Heart left ventricle (tissue), 16 donors: ENCODE measurements around the gene P2RX2. TPM values are rescaled to one million over a fixed set of nuclear protein-coding genes. Genes with fewer than 3 reads are reported as not detected.
A peak's percentile ranks its signal among the peaks of the same experiment; 100 is the strongest.

ENCODE experiments used
- ATAC-seq, 4 donors: fragments of 200-7000 bp; cut with Tn5 transposase; one replicate each; pipeline ENCODE4 v1.9.1; 2020 to 2022; ENCODE audit warnings: moderate library complexity in 4 of 4, mild to moderate bottlenecking in 3 of 4, moderate number of reproducible peaks in 1 of 4
- DNase-seq, 5 donors: peaks; one replicate each; pipeline ENCODE4 v3.0.0-alpha.2; 2020
- H3K27ac ChIP-seq, 12 donors: fragments of 200-600 bp; sonication (generic) in 4 of 12; one replicate each; pipeline versions ENCODE4 v1.5.0 to v1.8.0; 2016 to 2022; ENCODE audit warnings: mild to moderate bottlenecking in 2 of 12
- H3K27me3 ChIP-seq, 9 donors: fragments of 200-600 bp; sonication (generic) in 2 of 9; one replicate each; pipeline versions ENCODE4 v1.5.1 to v1.8.0; 2016 to 2022; ENCODE audit warnings: mild to moderate bottlenecking in 3 of 9
- H3K36me3 ChIP-seq, 9 donors: fragments of 200-600 bp; sonication (generic) in 2 of 9; one replicate each; pipeline versions ENCODE4 v1.5.0 to v1.8.0; 2018 to 2022; ENCODE audit warnings: mild to moderate bottlenecking in 2 of 9
- H3K4me1 ChIP-seq, 12 donors: fragments of 200-600 bp; sonication (generic) in 4 of 12; one replicate each; pipeline versions ENCODE4 v1.5.0 to v1.8.0; 2016 to 2022; ENCODE audit warnings: mild to moderate bottlenecking in 3 of 12
- H3K4me3 ChIP-seq, 12 donors: fragments of 200-600 bp; sonication (generic) in 4 of 12; one replicate each; pipeline versions ENCODE4 v1.5.0 to v1.8.0; 2017 to 2022; ENCODE audit warnings: mild to moderate bottlenecking in 9 of 12, moderate library complexity in 4 of 12
- H3K9me3 ChIP-seq, 12 donors: fragments of 200-600 bp; sonication (generic) in 4 of 12; one replicate each; pipeline versions ENCODE4 v1.5.0 to v1.8.0; 2016 to 2022; ENCODE audit warnings: mild to moderate bottlenecking in 1 of 12
- CTCF ChIP-seq, 12 donors: fragments of 200-600 bp; sonication (generic) in 4 of 12; IDR thresholded peaks; one replicate each; pipeline versions ENCODE4 v1.5.0 to v1.8.0; 2018 to 2022; ENCODE audit warnings: antibody characterized with exemption in 12 of 12, mild to moderate bottlenecking in 5 of 12
- POLR2A ChIP-seq, 2 donors: fragments of 450-650 bp; IDR thresholded peaks; one replicate each; pipeline ENCODE4 v1.6.1; 2017; ENCODE audit warnings: antibody characterized with exemption in 2 of 2, mild to moderate bottlenecking in 2 of 2, moderate library complexity in 2 of 2
- WGBS, 4 donors: extraction: QIAGEN DNeasy Blood & Tissue Kit in 2 of 4; methylation state at CpG; one replicate each; pipeline versions ENCODE4 v1.1.5 to v1.1.7; 2013 to 2018; 5-methylcytosine and 5-hydroxymethylcytosine counted together
- intact Hi-C, 10 donors: fragments of 100-400 bp; cut with DNase I; formaldehyde crosslinking; loops; one replicate each; pipeline versions ENCODE4 v1.11.1 to v1.14.2; 2022
- polyA plus RNA-seq, 2 donors: library from polyadenylated mRNA; stranded (reverse); fragments of 200-250 nt; gene quantifications; one replicate each; pipeline ENCODE4 v1.2.3, GENCODE V29; 2013
- total RNA-seq, 9 donors: library from RNA; depleted of rRNA in 2 of 9; stranded (reverse); fragments of >200 nt in 2 of 9; fragmentation: NEBNext Ultra II Directional in 3 of 9; extraction: Animal tissue kit (Norgen Biotek cat#: 25700) in 3 of 9; gene quantifications; one replicate each; pipeline versions ENCODE4 v1.1.0 to v1.2.4, GENCODE V29; 2016 to 2023
- donor health status: ischemic (EF 13 %, LVEDD 7.1; RV severe dilation, severe dysfunction).
- donor health status: healthy with polysubstance abuse.
- donor health status: DM: no; HTN: yes; CAD: no.
- donor health status: DM: no; HTN: no; CAD: no.
- donor health status: ischemic (EF 25% LVEDD 6.9; RV normal size, moderate dysfunction).
- donor health status: ischemic (EF 25% LVEDD 5.7; RV mildly dilated, moderate dysfunction).
- donor health status: healthy.
- donor health status: DM: yes; HTN: yes; CAD: no.
- donor health status: ischemic (EF 35%, LVEDD 5.7; RV mildly dilated, moderate dysfunction).
- donor health status: nonischemic (EF 11% LVEDD 7.7; RV severe dilation, severe dysfunction).
- donor health status: DM: yes; HTN: yes; CAD: no.
- donor health status: PGD.
- donor health status: ischemic (EF 29% LVEDD 5.4; RV normal size, mild dysfunction).
- donor health status: nonischemic (EF 23%, LVEDD 6.1; RV moderate dilation, normal function).

P2RX2 gene
- total and polyA plus RNA-seq, 11 donors: not detected

GRCh38 chr12:132593938-132594358 lies 24.6 kb upstream of the P2RX2 start:
- H3K27ac ChIP-seq: no peak overlapping the region
- no peaks in the 10 kb centered on the region for H3K36me3 ChIP-seq
- H3K4me3 ChIP-seq: peak overlapping the region in 5 of 12 donors; percentile 20 to 38 (median 28)
- WGBS, 4 donors: 2 to 23% (median 7%) methylated on average over 11 of the region's 11 CpGs
- intact Hi-C loops: loop anchor here in 1 of 10 donors (10.0 kb wide), 1 partner anchor 99 kb away; the partner anchor contains the start of gene FBRSL1
- no peak for TF ChIP-seq CTCF (IDR thresholded peaks at IDR 0.05)
- TF ChIP-seq POLR2A (IDR thresholded peaks at IDR 0.05): no peak
- peaks cover 0 to 19% (median 5%) of the 10 kb centered on the region in 12 donors for H3K4me1 ChIP-seq
- ATAC-seq (peak; percentile 98 to 99 (median 99)), DNase-seq (peak; percentile 88 to 98 (median 94))
- H3K27me3 ChIP-seq: peaks cover 0 to 18% (median 0%) of the 10 kb centered on the region in 9 donors
- no peaks in the 10 kb centered on the region for H3K9me3 ChIP-seq

- TF ChIP-seq POLR2A (IDR thresholded peaks at IDR 0.05): no peak
- TF ChIP-seq CTCF (IDR thresholded peaks at IDR 0.05): no peak
- H3K27ac ChIP-seq: no peak overlapping the region
Measured at GRCh38 chr12:132595183-132595582, 23.4 kb upstream of the P2RX2 start.

GRCh38 chr12:132596016-132596415 lies 22.6 kb upstream of the P2RX2 start:
- 40 to 58% (median 54%) methylated on average over 6 to 18 of the region's 18 CpGs for WGBS, 4 donors
- H3K4me1 ChIP-seq: peaks cover 0 to 30% (median 9%) of the 10 kb centered on the region in 12 donors
- DNase-seq: peak in 2 of 5 donors; percentile 60 to 61
- H3K4me3 ChIP-seq: no peak overlapping the region
- intact Hi-C loops: loop anchor here in 1 of 10 donors (10.0 kb wide), 1 partner anchor 101 kb away; the partner anchor contains the start of gene FBRSL1
- TF ChIP-seq CTCF (IDR thresholded peaks at IDR 0.05): no peak
- no peak for TF ChIP-seq POLR2A (IDR thresholded peaks at IDR 0.05)
- H3K9me3 ChIP-seq: no peaks in the 10 kb centered on the region
- H3K36me3 ChIP-seq: no peaks in the 10 kb centered on the region
- peak in 2 of 4 donors; percentile 15 to 16 for ATAC-seq
- H3K27me3 ChIP-seq: peaks cover 0 to 32% (median 0%) of the 10 kb centered on the region in 9 donors
- H3K27ac ChIP-seq: peak overlapping the region in 1 of 12 donors; percentile 54

More at GRCh38 chr12:132595183-132595582, 23.4 kb upstream of the P2RX2 start:
- Histone ChIP-seq H3K9me3 (no peaks in the 10 kb centered on the region), H3K4me3 (no peak overlapping the region), H3K27me3 (peaks cover 0 to 23% (median 0%) of the 10 kb centered on the region in 9 donors), H3K4me1 (peaks cover 0 to 23% (median 6%) of the 10 kb centered on the region in 12 donors), H3K36me3 (no peaks in the 10 kb centered on the region)
- intact Hi-C loops: loop anchor here in 1 of 10 donors (10.0 kb wide), 1 partner anchor 100 kb away; the partner anchor contains the start of gene FBRSL1
- ATAC-seq: no peak
- peak in 1 of 5 donors; percentile 26 for DNase-seq
- 80 to 87% (median 85%) methylated on average over 11 of the region's 11 CpGs for WGBS, 4 donors
